Islet of Langerhans (tissue), 1 donor: ENCODE results near the gene PODXL.

Experiments used
- FAIRE-seq: peaks from one replicate; lab custom pipeline; 2011; peaks lifted over from hg19 to GRCh38; lab: Jason Lieb, UNC

The PODXL gene

DNA sequence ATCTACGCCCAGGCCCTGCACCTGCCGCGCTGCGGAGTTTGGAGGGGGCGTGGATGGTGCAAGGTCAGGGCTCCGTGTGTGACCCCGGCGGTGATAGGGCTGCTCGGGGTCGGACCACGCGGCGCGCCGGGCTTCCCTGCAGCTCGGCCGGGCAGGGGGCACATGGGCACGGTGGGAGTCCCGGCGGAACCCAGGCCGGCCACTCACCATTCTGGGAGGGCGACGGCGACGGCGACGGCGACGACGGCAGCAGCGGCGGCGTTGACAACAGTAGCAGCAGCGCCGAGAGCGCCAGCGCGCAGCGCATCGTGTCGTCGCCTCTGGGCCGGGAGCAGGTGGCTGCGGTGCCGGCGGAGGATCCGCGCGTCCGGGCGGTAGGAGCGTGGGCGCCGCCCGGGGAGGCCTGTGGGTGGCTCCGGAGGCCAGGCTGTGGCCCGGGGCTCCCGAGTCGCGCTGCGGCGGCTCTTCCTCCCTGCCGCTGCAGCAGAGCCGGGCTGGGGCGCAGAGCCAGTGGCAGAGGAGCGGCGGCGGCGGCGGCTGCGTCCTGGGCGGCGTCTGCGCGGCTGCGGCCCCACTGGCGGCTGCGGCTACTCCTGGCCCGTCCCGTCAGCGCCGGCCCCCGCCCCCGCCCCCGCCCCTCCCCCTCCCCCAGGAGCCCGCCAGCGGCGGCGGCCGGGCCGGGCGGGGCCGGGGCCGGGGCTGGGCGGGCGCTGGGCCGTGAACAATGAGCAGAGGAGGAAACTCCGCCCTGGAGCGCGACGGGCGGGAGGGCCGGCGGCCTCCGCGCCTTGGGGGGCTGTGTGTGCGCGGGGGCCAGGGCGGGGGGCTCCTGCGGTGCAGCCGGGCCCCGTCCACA, at the start of gene PODXL:
PODXL (minus strand) TSS at position 576 of the 856 bp plus-strand sequence; CDS start at position 307, 269 bp downstream.
- FAIRE-seq: no peak

DNA sequence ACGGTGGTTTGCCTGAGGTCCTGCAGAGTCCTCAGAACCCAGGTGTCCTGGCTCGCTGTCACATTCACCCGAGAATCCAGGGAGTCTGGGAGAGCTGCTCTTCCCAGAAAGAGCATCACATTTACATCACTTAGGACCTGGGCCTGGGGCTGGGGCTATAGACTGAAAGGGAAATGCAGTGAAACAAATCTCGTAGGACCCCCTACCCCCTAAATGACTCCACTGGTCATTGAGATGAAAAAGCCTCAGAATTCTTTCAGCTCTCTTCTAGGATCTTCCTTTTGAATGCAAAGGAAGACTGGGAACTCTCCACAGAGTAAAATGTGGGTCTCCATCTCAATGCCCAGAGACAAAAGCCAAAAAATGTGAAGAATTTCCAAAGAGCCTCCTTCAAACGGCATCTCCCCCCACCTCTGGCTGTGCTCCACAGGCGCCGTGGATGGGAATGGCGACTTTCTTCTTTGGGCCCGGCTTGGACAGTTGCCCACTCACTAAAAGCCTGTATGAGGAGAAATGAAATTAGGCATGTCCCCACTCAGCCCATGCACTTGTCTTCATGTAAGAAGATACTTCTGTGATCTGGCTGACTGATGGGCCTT, 49.0 kb upstream of the PODXL start:
- no peak for FAIRE-seq

DNA sequence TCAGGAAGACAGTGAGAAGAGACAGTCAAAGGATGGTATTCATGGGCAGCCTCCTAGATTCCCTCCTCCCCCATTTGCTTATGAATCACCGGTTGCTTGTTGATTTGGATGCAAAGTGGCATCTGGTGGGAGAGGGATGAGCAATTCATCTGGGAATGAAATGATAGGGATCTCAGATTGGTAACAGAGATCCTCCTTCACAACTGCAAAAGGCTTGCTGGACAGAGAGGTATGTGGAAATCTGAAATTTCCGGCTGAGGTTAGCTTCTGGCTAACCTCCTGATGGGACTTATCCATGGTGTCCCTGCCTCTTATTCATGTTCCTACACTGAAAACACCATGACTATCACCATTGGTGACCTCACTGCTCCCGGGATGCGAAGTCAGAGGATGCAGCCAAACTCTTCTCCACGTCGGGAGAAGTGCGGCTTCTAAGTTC, 48.4 kb upstream of the PODXL start:
- FAIRE-seq: no peak

DNA sequence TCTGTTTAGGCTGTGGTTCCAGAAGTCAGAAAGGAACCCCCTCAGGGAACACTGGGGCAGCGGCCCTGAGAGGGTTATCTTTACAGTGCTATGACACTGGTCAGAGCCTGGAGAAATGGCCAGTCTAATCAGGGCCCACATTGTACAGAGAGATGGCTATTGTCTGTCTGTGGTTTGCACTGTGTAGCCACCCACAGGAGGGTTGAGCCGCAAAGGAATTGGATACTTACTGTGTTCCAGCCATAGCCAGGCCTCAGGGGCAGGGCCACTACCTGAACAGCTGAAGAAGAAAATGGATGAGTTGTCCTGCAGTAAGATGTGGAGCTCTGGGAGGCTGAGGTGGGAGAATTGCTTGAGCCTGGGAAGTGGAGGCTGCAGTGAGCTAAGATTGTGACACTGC, 47.5 kb upstream of the PODXL start:
- no peak for FAIRE-seq

DNA sequence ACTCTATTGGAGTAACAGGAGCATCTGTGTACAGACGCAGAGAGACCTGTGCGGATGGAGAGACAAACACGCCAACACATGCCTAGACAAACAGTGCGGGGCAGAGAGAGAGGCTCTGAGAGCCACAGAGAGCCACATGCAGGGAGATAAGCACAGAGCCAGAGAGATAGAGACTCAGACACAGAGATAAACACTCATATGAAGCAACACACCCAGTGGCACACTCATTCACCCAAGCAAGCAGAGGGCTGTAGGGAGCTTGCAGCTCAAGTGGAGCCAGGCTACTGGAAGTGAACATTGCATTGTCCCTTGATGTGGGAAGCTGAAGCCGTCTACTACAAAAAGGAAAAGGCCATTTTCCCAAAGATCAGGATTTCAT, 46.6 kb upstream of the PODXL start:
- FAIRE-seq: no peak

DNA sequence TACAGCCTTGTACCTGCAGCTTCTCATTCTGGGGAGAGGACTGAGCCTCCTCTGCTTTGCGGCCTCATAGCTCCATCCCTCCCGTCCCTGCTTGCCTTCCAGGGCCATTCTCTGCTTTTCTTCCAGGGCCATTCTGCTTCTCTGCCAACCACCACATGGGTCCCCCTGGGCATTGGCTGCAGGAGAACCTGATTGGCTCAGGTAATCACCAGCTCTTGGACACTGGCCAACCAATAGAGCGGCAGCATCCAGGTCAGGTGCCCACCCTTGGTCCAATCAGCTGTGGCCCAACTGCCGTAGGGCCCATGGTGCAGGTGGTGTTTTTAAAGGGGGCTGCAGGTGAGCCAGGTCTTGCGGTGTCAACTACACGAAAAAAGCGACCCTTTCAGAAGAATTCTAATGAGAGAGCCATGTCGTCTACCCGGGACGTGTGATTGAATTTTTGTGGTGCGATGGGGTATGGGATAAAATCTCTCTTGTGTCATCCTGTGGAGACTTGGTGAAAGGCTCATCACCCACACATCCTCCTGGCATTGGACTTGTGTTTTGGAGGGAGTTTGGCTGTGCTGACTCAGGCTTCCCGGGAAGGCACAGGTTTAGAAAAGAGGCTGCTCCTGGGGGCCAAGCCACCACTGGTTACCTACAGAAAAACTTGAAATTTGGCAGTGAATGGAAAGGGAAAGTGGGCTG, 46.0 kb upstream of the PODXL start:
- FAIRE-seq: no peak

DNA sequence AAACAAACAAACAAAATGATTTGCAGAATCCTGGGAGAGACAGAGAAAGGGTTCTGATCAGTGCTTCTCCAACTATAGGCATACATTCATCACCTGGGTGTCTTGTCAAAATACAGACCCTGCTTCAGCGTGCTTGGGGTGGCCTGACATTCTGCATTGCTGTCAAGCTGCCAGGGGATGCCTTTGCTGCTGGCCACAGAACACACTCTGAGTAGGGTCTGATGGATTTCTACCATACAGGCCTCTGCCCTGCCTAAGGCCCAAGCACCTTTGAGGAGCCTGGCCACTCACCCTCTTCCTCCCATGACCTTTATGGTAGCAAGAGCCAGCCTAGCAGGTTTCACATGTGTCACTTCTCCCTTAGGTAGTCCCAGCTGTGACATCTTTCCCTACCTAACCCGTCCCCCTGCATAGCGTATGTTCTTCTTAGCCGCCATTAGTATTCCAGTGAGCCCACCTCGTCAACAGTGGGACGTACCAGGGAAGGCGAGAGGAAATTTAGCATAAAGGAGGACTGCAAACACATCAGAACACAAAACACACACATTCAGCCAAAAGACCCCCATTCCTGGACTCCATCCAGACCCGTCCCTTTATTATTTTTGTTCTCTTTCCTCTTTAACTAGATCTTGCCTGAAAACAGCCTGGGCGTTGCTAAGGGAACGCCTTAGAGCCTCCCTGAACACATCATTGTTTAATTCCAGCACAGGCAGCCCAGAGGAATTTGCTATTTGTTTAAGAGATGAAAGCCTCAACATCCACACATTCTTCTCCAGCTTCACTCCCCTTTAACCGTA, 43.9 kb upstream of the PODXL start:
- no peak for FAIRE-seq

DNA sequence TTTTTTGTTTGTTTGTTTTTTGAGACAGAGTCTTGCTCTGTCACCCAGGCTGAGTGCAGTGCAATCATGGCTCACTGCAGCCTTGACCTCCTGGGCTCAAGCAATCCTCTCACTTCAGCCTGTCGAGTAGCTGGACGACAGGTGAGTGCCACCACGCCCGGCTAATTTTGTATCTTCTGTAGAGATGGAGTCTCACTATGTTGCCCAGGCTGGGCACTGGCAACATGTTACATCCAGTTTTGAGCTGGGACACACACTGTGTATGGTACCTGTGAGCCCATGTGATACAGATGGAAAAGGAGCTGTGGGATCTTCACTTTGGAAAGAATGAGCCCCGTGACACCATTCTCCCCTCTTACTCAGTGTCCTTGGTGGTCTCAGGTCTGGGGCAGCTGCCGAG, 40.4 kb upstream of the PODXL start:
- FAIRE-seq: no peak

DNA sequence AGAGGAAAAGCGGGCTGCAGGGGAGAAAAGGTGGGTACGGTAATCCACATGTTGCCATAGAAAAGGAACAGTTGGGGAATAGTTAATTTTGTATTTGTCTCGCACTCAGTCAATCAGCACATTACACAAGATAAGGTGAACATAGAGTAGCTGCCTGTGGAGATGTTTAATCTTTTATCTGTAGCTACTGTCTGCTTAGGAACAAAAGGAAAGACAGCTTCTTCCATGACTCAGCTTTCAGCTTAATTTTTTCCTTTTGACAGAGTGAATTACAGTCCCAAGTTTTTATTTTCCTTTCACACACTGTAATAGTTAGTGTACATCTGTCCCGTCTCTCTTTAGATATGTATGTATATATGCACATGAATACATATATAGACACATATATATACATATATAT, 39.3 kb upstream of the PODXL start:
- FAIRE-seq: no peak

DNA sequence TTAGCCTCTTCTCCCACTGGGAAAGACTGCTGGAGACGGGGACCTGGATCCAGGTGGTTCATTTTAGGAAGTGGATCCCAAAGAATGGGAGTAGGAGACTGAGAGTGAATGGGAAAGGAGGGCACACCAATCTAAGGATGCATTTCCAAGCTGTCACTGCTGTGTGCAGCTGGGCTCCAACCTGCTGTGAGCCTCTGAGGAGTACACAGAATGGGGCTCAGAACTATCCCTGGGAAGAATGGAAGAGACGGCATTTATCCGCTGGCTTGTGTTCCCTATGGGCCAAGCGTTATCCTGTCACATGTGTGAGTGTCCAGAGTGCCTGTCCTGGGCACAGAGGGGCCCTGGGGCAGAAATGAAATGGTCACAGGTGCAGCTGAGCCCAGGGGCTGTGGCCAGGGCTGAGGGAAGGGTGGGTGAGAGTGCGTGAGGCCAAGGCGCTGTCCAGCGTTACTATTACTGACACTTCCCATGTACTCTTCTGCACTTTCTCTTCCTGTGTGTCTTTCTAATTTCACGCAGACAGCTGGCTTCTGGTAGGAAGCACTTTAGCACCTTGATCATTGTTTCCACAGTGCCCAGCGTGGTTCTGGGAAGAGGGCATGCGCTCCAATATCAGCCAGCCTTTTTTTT, 35.4 kb upstream of the PODXL start:
- no peak for FAIRE-seq

DNA sequence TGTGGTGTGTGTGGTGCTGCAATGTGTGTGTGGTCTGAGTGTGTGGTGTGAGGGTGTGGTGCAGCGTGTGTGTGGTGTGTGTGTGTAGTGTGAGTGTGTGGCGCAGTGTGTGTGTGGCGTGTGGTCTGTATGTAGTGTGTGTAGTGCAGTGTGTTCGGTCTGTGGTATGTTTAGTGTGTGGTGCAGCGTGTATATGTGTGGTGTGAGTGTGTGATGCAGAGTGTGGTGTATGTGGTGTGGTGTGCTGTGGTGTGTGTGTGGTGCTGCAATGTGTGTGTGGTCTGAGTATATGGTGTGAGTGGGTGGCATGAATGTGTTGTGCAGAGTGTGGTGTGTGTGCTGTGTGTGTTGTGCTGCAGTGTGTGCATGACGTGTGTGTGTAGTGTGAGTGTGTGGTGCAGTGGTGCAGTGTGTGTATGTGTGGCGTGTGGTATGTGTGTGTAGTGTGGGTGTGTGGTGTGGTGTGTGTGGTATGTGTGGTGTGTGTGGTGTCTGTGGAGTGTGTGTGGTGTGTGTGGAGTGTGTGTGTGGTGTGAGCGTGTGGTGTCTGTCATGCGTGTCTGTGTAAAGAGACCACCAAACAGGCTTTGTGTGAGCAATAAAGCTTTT, 31.0 kb upstream of the PODXL start:
- FAIRE-seq: no peak

DNA sequence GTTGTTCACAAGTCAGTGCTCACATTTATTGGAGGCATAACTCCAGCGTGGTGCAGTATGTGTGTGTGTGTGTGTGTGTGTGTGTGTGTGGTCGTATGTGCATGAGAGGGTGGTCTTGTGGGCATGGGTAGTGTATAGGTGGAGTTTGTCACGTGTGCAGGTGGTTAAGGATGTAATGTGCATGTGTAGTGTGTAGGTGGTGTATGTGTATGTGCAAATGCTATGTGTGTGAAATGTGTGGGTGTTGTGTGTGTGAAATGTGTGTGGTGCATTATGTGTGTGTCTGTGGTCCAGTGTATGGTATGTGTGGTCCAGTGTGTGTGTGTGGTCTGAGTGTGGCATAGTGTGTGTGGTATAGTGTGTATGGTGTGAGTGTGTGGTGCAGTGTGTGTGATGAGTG, 30.3 kb upstream of the PODXL start:
- no peak for FAIRE-seq

DNA sequence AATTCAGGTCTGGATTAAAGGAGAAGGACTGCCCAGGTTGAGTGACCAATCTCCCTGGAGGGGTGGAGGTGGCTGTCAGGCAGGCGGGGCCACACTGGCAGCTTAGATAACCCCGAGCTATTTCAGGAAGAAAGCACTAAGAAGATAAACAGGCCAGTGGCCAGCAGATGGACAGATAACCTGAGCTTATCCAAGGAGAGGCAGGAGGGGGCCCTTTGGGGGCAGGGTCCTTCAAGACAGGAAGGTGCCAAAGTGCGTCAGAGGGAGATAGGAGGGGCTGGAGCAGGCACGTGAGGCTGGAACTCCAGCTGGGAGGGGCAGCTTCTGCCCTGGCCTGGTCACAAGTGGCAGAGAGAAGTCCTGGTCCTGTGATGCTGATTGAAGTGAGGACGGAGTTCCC, 29.8 kb upstream of the PODXL start:
- no peak for FAIRE-seq

DNA sequence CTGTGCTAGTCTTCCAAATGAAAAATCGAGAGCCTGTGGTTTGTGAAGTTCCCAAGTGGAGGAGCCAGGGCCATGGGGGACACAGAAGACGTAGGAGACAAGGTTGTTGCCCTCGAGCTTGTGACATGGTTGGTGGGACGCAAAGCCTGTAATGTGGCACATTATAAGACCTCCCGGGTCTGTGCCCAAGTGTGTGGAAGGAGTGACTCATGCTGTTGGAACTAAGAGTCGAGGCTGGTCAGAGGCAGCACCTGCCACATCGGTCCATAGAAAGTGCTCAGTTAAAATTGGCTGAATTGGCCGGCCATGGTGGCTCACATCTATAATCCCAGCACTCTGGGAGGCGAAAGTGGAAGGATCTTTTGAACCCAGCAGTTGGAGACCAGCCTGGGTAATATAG, 27.0 kb upstream of the PODXL start:
- no peak for FAIRE-seq

DNA sequence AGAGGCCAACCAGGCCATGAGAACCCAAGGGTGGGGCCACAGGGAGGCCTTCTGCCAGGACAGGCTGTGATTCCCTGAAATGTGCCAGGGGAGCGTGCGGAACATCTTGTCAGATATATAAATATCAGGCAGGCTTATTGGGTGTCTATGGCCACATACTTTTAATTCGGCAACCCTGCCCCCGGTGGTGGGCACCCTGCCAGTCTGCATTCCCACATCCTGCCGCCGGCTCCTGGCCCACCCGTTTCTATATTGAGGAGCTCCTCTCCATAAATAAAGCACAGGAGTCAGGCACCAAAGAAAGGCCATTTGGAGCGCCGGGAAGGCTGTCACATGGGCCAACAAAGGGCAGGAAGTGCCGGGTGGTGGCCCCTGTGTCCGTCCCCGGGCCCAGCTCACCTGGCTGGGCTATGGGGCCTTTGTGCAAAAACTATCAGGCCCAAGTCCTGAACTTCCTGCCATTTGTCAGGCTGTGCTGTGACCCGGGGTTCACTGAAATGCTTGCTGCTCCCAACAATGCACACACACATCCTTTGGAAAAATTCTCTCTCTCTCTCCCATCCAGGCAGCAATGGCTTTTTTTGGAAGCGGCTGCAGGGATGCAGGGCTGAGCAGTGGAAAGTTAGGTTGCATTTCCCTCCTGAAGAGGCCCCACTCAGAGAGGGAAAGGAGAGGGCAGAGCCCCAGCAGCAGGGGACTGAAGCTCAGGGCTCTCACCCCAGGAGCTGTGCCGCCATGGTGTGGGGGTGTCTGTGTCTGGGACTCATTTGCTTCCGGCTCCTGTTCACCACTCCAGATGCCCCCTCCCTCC, 25.0 kb upstream of the PODXL start:
- no peak for FAIRE-seq

DNA sequence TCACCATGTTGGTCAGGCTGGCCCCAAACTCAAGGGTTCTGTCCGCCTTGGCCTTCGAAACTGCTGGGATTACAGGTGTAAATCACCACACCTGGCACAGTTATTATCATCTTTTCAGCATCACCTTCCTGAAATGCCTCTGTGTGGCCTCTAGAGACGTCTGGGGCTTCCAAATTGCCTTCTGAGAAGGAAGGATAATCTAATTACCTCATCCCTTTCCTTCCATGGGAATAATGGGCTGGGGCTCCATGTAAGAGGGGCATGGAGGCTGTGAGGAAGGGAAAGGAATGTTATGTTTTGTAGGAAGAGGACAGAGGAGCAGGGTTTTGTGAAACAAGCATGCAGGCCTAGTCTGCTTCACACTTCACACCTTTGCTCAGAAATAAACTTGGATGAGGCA, 22.2 kb upstream of the PODXL start:
- FAIRE-seq: no peak

DNA sequence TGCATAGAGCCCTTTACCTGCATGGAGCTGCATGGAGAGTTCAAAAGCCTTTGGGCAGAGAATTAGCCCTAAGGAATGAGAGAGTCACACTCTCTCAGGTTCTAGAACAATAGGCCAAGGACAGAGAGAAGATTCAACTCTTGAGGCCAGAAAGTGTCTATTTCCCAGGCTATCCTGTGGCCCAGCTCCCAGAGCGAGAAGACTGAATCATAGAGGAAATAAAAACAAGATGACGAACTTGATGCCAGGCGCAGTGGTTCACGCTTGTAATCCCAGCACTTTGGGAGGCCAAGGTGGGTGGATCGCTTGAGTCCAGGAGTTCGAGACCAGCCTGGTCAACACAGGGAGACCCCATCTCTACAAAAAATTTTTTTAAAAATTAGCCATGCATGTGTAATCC, 18.3 kb upstream of the PODXL start:
- no peak for FAIRE-seq

DNA sequence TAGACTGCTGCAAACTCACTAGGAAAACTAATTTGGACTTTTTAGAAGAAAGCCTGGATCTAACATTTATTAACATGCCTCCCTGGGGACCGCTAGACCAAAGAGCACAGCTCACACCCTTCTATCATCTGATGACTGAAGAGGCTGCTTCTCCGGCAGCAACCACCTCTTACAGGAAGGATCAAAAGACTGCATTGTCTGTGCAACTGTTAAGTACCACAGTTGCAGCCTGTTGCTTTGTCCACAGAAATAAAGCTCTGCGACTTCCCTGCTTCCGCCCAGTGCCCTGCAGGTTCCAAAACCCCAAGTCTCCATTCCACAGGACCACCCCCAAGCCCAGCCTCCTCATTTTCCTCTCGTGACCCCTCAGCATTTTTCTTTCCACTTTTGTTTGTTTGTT, 14.0 kb upstream of the PODXL start:
- no peak for FAIRE-seq

DNA sequence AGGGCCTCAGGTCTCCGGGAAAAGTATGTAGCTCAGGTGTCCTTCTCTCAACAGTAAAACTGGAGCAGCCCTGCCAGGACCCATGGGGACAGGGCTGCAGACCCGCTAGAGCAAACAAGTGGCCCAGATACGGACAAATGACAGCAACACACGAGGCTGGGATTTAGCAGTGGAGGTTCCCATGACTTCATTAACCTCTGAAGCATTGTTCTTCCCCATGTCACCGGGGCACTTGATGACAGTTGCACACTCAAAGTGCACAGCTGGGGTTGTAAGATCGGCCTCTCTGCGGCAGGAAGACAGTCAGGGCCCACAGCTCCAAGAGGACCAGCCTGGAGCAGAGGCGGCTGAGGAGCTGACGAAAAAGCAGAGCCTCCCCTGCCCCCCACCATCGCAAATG, 12.5 kb upstream of the PODXL start:
- FAIRE-seq: no peak

DNA sequence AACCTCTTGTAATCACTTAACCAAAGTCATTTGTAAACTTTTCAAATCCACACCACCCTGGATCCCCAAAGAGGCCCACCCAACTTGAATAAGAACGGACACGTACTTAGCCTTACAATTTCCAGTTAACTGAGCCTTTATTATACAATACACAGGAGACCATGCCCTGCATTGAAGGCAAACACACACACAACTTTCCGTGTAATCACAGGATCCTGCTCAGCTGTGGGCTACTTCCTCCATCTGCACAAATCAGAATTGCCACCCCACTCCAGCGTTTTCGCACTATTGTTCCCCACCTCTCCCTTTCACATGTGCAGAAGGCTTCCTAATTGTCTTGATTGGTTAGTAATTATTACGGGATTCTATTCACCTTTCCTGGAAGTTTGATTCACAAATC, 12.1 kb upstream of the PODXL start:
- FAIRE-seq: no peak

DNA sequence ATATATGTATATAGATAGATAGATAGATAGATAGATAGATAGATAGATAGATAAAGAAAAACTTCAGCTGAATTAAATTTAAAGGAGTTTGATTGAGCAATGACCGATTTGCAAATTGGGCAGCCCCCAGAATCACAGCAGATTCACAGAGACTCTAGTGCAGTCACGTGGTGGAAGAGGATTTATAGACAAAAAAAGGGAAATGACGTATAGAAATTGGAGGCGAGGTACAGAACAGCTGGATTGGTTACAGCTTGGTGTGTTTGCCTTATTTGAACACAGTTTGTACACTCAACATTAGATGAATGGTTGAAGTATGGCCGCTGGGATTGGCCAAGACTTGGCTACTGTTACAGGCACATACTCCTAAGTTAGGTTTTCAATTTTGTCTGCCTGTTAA, 8.2 kb upstream of the PODXL start:
- FAIRE-seq: no peak
